ENCODE results near the gene CARD8. TPM values are rescaled to one million over a fixed set of nuclear protein-coding genes. Genes with fewer than 3 reads are reported as not detected.

CARD8 gene
- total and polyA plus RNA-seq, 10 of the 15 experiments (the other 5 are each of a cell fraction or from before 2014, with no cell fraction given): 39.8 to 69.8 (median 46.1) TPM

DNA sequence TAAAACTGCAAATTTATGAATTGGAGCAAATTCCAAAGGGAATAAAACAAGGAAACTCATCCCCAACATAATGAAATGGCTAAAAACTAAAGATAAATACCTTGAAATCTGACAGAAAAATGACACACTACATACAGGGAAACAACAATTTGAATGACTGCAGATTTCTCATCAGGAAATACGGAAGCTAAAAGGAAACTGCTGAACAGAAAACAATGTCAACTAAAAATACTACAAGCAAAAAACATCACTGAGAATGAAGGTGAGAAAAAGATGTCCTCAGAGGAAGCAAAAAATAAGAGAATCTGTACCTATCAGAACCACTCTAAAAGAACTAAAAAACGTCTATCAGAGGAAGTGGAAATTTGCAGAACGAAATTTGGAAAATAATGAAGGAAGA lies 45.7 kb downstream of the CARD8 start:
- ChIA-PET CTCF (interaction anchor here (1.0 kb wide), 1 partner anchor 57 kb away, joined by 3 read pairs; no protein-coding TSS in a partner anchor), RAD21 (ENCODE audit: unreplicated experiment) (no interaction called here), SMC1A (ENCODE audit: uncharacterized antibody, unreplicated experiment) (no interaction called here), POLR2A (no interaction called here)
- Histone ChIP-seq H3K27me3 (replicated peaks in 1 of 2; ENCODE audit: control insufficient read depth in 2 of 2, insufficient read depth in 2 of 2, low read length in 1 of 2) (no peaks in the 10 kb centered on the region), H3K36me3 (ENCODE audit: control insufficient read depth in 2 of 2, insufficient read depth in 2 of 2, low read length in 1 of 2) (peaks cover 0 to 14% of the 10 kb centered on the region in 2 experiments; a peak in 1 of 4 replicates), H3K4me2 (ENCODE audit: control insufficient read depth, insufficient read depth) (no peak overlapping the region), H3K79me2 (ENCODE audit: control insufficient read depth, insufficient read depth, low read length) (peaks cover 1% of the 10 kb centered on the region), H3K9me3 (replicated peaks; ENCODE audit: control insufficient read depth, insufficient read depth, low read length) (no peaks in the 10 kb centered on the region), H3K4me1 (ENCODE audit: control insufficient read depth, insufficient read depth, low read length) (no peaks in the 10 kb centered on the region), H4K20me1 (ENCODE audit: control insufficient read depth, insufficient read depth) (no peaks in the 10 kb centered on the region), H2AFZ (ENCODE audit: control insufficient read depth, low read depth, low read length) (no peak overlapping the region), H3K4me3 (no peak overlapping the region), H3K27ac (ENCODE audit: control insufficient read depth, insufficient read depth) (no peak overlapping the region), H3K9ac (ENCODE audit: control insufficient read depth, insufficient read depth, low read length) (no peak overlapping the region)
- 86% methylated on average over 3 of the region's 3 CpGs for WGBS (ENCODE audit: insufficient coverage, insufficient replicate concordance, low lambda C conversion rate, missing lambda C conversion rate)
- ATAC-seq (no peak), DNase-seq (ENCODE audit: low read depth, low spot score) (no peak), FAIRE-seq (no peak)
- BruUV-seq (replicated peaks): no TSS peak
- intact Hi-C loops (cut with micrococcal nuclease; ENCODE audit: unreplicated experiment) (no loop called here), in situ Hi-C loops (cut with MboI) (no loop called here)
- no peak for TF ChIP-seq CEBPZ (IDR thresholded peaks at IDR 0.05; ENCODE audit: low read depth, low read length)
- TF ChIP-seq, protein P1, sequence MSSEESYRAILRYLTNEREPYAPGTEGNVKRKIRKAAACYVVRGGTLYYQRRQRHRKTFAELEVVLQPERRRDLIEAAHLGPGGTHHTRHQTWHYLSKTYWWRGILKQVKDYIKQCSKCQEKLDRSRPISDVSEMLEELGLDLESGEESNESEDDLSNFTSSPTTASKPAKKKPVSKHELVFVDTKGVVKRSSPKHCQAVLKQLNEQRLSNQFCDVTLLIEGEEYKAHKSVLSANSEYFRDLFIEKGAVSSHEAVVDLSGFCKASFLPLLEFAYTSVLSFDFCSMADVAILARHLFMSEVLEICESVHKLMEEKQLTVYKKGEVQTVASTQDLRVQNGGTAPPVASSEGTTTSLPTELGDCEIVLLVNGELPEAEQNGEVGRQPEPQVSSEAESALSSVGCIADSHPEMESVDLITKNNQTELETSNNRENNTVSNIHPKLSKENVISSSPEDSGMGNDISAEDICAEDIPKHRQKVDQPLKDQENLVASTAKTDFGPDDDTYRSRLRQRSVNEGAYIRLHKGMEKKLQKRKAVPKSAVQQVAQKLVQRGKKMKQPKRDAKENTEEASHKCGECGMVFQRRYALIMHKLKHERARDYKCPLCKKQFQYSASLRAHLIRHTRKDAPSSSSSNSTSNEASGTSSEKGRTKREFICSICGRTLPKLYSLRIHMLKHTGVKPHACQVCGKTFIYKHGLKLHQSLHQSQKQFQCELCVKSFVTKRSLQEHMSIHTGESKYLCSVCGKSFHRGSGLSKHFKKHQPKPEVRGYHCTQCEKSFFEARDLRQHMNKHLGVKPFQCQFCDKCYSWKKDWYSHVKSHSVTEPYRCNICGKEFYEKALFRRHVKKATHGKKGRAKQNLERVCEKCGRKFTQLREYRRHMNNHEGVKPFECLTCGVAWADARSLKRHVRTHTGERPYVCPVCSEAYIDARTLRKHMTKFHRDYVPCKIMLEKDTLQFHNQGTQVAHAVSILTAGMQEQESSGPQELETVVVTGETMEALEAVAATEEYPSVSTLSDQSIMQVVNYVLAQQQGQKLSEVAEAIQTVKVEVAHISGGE (CRISPR knock-in tag; IDR thresholded peaks at IDR 0.05): no peak
- no peak for TF ChIP-seq YY1 (IDR thresholded peaks at IDR 0.05; ENCODE audit: low read depth, low read length)
- TF ChIP-seq NR2C1 (IDR thresholded peaks at IDR 0.05): no peak

Measured in GM12878 (cell line).